GM12872 (cell line): ENCODE measurements around the gene CORO7.

Source experiments
- CTCF ChIP-seq: IDR thresholded peaks from 3 replicates; pipeline ENCODE4 v1.5.1; 2011; ENCODE audit warnings: low read depth, mild to moderate bottlenecking, low read length, moderate library complexity; ENCODE audit not compliant: insufficient read depth

CORO7 gene

GRCh38 chr16:4328046-4328781 is 88.2 kb downstream of the CORO7 start:
- peak; percentile 55 for TF ChIP-seq CTCF

GRCh38 chr16:4327386-4328045 is 88.9 kb downstream of the CORO7 start:
- TF ChIP-seq CTCF: no peak

- no peak for TF ChIP-seq CTCF
Observed at GRCh38 chr16:4325253-4325758, 91.1 kb downstream of the CORO7 start.

- TF ChIP-seq CTCF: no peak
Observed at GRCh38 chr16:4324492-4325252, 91.7 kb downstream of the CORO7 start.

GRCh38 chr16:4323845-4324488 is 92.4 kb downstream of the CORO7 start:
- TF ChIP-seq CTCF: no peak

GRCh38 chr16:4323071-4323844 is 93.1 kb downstream of the CORO7 start:
- no peak for TF ChIP-seq CTCF
